Fibroblast of lung (primary cell): Measurements from ENCODE around the gene RIC8A.

Source experiments
- EZH2 ChIP-seq: IDR thresholded peaks from 2 replicates; pipeline ENCODE4 v1.5.1; 2012; ENCODE audit warnings: low read length, control low read depth, mild to moderate bottlenecking; ENCODE audit errors: missing control alignments
- TF ChIP-seq, protein P1 (sequence below), 2 donors: IDR thresholded peaks in 1 of 2; conservative IDR thresholded peaks in 1 of 2; 1 replicate in 1 of 2; 2 replicates in 1 of 2; pipeline ENCODE4 v1.5.1; 2011 to 2012; ENCODE audit warnings: low read length in 2 of 2, control low read depth in 1 of 2, inconsistent platforms in 1 of 2, low read depth in 1 of 2, mild to moderate bottlenecking in 1 of 2

DNA sequence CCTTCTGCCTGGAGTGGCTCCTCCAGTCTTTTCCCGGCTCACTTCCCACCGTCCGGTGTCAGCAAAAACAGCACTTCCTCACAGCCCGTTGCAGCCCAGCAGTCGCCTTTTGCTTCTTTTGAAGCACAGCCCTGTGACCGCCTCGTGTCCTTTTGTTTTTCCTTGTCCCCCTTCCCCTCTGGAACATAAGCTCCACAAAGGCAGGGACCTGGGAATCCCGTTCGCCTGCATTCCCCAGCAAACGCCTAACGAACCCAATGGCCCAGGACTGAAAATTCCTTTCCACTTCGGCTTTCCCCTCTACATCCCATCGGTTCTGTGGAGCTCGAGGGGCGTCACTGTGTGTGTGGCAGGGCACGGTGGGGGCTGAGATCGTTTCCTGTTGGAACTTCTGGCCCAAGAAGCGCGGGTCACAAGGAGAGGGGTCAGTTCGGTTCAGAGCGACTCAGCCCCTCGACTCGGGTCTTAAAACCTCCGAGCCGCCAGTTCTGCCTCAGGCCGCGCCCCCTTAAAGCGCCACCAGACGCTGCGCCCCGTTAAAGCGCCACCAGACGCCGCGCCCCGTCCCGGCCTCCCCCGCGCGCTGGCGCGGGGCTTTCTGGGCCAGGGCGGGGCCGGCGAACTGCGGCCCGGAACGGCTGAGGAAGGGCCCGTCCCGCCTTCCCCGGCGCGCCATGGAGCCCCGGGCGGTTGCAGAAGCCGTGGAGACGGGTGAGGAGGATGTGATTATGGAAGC lies 841 bp downstream of the RIC8A start:
- TF ChIP-seq, protein P1, sequence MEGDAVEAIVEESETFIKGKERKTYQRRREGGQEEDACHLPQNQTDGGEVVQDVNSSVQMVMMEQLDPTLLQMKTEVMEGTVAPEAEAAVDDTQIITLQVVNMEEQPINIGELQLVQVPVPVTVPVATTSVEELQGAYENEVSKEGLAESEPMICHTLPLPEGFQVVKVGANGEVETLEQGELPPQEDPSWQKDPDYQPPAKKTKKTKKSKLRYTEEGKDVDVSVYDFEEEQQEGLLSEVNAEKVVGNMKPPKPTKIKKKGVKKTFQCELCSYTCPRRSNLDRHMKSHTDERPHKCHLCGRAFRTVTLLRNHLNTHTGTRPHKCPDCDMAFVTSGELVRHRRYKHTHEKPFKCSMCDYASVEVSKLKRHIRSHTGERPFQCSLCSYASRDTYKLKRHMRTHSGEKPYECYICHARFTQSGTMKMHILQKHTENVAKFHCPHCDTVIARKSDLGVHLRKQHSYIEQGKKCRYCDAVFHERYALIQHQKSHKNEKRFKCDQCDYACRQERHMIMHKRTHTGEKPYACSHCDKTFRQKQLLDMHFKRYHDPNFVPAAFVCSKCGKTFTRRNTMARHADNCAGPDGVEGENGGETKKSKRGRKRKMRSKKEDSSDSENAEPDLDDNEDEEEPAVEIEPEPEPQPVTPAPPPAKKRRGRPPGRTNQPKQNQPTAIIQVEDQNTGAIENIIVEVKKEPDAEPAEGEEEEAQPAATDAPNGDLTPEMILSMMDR (conservative IDR thresholded peaks at IDR 0.05 in 1 of 2, IDR thresholded peaks at IDR 0.05 in 1 of 2; ENCODE audit: low read depth in 1 of 2, low read length in 2 of 2): no peak
- no peak for TF ChIP-seq EZH2
